NOMO-1 treated with dmso at 0.1 percent for 144 hours (cell line): ENCODE measurements around the gene CEP131.
"Not testable (repeated sequence)": the region's sequence is repeated elsewhere in the genome, so short reads cannot be mapped to it uniquely, and the experiment has no call there.

Source experiments
- DNase-seq: peaks from one replicate; lab custom pipeline; 2025; ENCODE audit not compliant: unreplicated experiment; lab: John Stamatoyannopoulos, UW

CEP131 gene

GRCh38 chr17:81156866-81157805, 65.6 kb downstream of the CEP131 start:
- no peak for DNase-seq

- no peak for DNase-seq
Measured at GRCh38 chr17:81154961-81155360, 67.8 kb downstream of the CEP131 start.

- DNase-seq = not testable (repeated sequence)
Measured at GRCh38 chr17:81154016-81154415, 68.7 kb downstream of the CEP131 start.

GRCh38 chr17:81153340-81153803, 69.4 kb downstream of the CEP131 start:
- DNase-seq = no peak

DNA sequence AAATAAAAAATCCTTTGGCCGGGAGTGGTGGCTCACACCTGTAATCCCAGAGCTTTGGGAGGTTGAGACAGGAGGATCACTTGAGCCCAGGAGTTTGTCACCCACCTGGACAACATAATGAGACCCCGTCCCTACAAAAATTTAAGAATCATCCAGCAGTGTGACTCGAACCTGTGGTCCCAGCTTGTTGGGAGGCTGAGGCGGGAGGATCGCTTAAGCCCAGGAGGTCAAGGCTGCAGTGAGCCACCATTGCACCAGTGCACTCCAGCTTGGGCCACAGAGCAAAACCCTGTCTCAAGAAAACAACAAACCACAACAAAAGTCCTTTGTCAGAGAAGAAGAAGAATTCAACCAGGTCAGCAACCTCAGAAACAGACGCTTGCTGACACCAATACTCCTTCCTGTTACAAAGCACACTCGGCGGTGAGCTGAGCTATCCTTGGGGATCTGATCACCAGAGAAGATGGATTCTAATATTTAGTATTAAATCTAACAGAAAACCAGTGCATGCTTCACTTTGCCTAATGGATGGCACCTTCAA, 70.4 kb downstream of the CEP131 start:
- DNase-seq = no peak

GRCh38 chr17:81151278-81151677, 71.5 kb downstream of the CEP131 start:
- DNase-seq = no peak

DNA sequence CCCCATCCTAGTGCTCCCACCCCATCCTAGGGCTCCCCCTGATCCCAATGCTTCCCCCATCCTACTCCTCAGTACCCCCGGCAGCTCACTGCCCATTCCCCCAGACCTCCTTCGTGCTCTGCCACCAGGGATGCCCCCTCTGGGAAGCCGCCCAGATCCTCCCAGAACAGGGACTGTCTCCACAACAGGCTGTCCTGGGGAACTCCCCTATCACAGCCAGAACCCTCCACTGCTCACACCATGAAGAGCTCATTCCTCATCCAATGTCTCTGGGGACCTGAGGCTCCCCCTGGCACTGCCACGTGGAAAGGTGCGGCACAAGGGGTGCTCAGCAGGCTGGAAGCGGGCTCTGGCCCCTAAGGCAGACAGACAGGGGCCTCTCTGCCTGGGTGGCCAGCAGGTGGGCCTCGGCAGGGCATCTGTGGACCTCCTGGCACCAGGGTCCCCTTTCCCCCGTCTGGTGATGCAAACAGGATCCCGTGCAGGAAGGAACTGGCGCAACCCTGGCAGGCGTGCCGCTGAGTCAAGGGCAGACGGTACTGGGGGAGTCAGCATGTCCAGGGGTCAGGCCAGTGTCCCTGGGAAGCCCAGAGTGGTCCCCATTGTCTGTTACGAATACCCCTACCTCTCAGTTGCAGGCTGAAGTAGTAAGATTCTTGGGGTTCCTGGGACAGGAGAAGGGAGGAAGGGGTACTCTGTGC, 72.2 kb downstream of the CEP131 start:
- no peak for DNase-seq

- DNase-seq = no peak
Measured at GRCh38 chr17:81148986-81149533, 73.7 kb downstream of the CEP131 start.

DNA sequence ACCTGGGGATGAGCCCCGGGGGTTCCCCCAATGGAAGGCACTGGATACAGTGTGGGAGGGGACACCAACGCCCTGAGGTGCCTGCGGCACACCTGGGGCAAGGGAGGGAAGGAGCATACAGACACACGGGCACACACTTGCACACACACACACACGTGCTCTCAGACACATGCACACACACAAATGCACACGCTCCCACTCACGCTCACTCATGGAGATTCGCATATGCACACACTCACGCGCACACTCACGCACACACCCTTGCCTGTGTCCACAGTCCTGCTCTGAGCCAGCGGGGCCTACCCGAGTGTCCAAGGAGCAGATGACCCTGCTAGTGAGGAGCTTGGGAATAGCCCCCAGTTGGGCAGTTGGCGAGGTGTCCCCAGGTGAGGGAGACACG, 74.2 kb downstream of the CEP131 start:
- no peak for DNase-seq

- DNase-seq = no peak
Measured at GRCh38 chr17:81147701-81148100, 75.1 kb downstream of the CEP131 start.

DNA sequence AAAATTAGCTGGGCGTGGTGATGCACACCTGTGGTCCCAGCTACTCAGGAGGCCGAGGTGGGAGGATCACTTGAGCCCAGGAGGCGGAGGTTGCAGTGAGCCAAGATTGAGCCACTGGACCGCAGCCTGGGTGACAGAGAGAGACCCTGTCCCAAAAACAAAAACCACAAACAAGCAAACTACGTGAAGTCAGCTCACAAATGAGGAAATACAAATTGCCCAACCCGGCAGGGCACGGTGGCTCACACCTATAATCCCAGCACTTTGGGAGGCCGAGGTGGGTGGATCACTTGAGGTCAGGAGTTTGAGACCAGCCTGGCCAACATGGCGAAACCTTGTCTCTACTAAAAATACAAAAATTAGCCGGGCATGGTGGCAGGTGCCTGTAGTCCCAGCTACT, 76.6 kb downstream of the CEP131 start:
- not testable (repeated sequence) for DNase-seq

DNA sequence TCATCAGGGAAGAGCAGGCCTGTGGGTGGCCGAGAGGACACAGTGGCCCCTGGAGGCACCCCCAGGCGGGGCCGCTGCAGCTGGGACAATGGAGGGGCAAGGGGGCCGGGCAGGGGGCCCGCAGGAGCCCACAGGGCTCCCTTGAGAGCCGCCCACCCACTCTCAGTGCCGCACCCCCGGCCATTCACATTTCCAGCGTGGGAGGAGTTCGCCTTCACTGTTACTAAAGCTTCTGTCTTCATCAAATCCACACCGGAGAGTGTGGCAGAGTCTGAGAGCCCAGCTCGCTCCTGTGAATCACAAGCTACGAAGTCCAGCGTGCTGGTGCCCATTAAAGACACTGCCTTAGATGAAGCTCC, 78.4 kb downstream of the CEP131 start:
- DNase-seq = no peak

DNA sequence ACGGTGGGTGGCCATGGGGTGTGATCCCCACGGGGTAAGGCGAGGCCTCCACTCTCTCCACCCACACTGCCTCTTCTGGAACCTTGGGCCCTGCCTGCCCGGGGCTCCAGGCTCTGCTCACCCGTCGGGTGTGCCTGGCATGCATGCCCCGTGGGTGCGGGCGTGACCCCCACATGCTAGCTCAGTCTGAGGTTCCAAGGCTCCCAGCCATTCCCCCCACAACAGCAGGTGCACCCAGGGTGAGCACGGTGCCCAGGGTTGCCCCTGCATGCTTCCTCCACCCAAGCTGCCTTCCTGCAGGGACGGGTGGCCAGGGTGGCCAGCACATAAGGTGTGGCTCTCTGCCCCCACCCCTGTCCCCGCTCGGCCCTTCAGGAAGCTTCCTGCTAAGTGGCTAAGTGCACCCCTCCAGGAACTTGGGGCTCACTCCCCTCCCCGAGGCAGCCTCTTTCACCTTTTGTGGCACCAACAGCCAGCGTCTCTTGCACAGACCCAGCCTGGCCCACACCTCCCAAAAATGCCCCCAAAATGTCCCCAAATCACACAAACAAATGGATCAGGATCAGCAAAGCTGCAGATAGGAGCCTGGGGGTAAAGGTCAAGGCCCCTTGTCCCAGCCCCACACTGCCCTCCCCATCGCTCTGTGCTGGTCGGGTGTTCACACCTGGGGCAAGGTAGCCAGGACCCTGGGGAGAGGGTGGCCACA, 78.9 kb downstream of the CEP131 start:
- DNase-seq = no peak

DNA sequence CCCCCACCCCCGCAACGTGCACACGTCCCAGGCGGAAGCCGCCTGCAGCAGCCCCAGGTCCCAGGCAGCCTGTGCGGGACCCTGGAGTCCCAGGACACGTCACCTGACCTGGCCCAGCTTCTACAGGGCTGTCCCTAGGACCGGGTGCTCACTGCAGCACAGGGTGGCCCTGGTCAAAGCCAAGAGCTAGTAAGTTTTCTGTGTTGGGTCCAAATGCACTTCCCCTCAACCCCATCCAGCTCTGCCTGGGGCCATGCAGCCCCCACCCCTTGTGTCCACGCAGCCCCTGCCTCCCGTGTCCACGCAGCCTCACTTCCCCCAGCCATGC, 79.6 kb downstream of the CEP131 start:
- no peak for DNase-seq

- DNase-seq = peak; percentile 30
Measured at GRCh38 chr17:81142301-81143199, 80.2 kb downstream of the CEP131 start.

- DNase-seq = no peak
Measured at GRCh38 chr17:81140695-81141094, 82.1 kb downstream of the CEP131 start.

DNA sequence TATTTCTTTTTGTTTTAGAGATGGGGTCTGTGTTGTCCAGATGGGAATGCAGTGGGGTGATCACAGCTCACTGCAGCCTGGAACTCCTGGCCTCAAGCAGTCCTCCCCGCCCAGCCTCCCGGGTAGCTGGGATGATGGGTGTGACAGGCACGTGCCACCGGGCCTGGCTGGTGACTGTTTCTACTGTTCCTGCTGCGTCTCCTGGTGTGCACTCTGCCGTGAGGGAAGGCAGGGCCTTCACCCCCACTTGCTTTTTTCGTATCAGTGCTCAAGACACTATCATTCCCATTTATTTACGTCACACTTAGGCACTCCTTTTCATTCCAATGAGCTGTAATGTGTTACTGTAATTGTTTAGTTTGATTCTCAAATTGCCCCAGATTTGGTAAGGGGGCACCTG, 82.7 kb downstream of the CEP131 start:
- DNase-seq = no peak
